HG03342 (cell line): Measurements from ENCODE around the gene COL19A1.

Experiments
- ATAC-seq: cut with Tn5 transposase; IDR thresholded peaks from one replicate; pipeline ENCODE4 v1.9.1; 2021; ENCODE audit warnings: mild to moderate bottlenecking, moderate library complexity; ENCODE audit not compliant: unreplicated experiment

Gene COL19A1

GRCh38 chr6:70041411-70041810 is 175.1 kb downstream of the COL19A1 start:
- no peak for ATAC-seq

- no peak for ATAC-seq
These were observed 179.1 kb downstream of the COL19A1 start for GRCh38 chr6:70045413-70045812.

GRCh38 chr6:70051197-70052124 is 185.1 kb downstream of the COL19A1 start:
- no peak for ATAC-seq

- no peak for ATAC-seq
These were observed 192.8 kb downstream of the COL19A1 start for GRCh38 chr6:70059039-70059719.

GRCh38 chr6:70060680-70061079 is 194.3 kb downstream of the COL19A1 start:
- no peak for ATAC-seq

GRCh38 chr6:70061546-70061945 is 195.2 kb downstream of the COL19A1 start:
- ATAC-seq = no peak

GRCh38 chr6:70062010-70062409 is 195.7 kb downstream of the COL19A1 start:
- no peak for ATAC-seq

GRCh38 chr6:70072540-70073179 is 206.3 kb downstream of the COL19A1 start:
- no peak for ATAC-seq

- no peak for ATAC-seq
These were observed 207.3 kb downstream of the COL19A1 start for GRCh38 chr6:70073637-70074036.

- ATAC-seq = no peak
These were observed 212.9 kb downstream of the COL19A1 start for GRCh38 chr6:70079241-70079640.

GRCh38 chr6:70080443-70081070 is 214.2 kb downstream of the COL19A1 start:
- no peak for ATAC-seq

GRCh38 chr6:70082830-70083229 is 216.5 kb downstream of the COL19A1 start:
- no peak for ATAC-seq

- ATAC-seq = no peak
These were observed 220.4 kb downstream of the COL19A1 start for GRCh38 chr6:70086806-70087205.

GRCh38 chr6:70094156-70094555 is 227.8 kb downstream of the COL19A1 start:
- no peak for ATAC-seq

- no peak for ATAC-seq
These were observed 233.4 kb downstream of the COL19A1 start for GRCh38 chr6:70099732-70100131.

- no peak for ATAC-seq
These were observed 237.4 kb downstream of the COL19A1 start for GRCh38 chr6:70103798-70104197.

GRCh38 chr6:70107852-70108629 is 241.7 kb downstream of the COL19A1 start:
- ATAC-seq = peak; percentile 50

GRCh38 chr6:70110126-70111022 is 244.0 kb downstream of the COL19A1 start:
- ATAC-seq = peak; percentile 48

GRCh38 chr6:70111737-70112136 is 245.4 kb downstream of the COL19A1 start:
- ATAC-seq = no peak
